Panc1 (cell line): ENCODE data around the gene HOXA7.

Experiments used
- POLR2AphosphoS5 ChIP-seq: IDR thresholded peaks from 2 replicates; pipeline ENCODE4 v1.6.1; 2012; ENCODE audit warnings: mild to moderate bottlenecking, low read depth, low read length, moderate library complexity
- TF ChIP-seq, protein P1 (sequence below): fragments of 450-650 bp; IDR thresholded peaks from 2 replicates; pipeline ENCODE4 v1.5.1; 2017; ENCODE audit warnings: mild to moderate bottlenecking
- TF ChIP-seq, protein P2 (sequence below), 2 experiments: IDR thresholded peaks; 2 replicates each; pipeline ENCODE4 v1.6.1; 2011 to 2012; ENCODE audit warnings: low read depth in 2 of 2, control low read depth in 1 of 2, low read length in 1 of 2, mild to moderate bottlenecking in 1 of 2, moderate library complexity in 1 of 2; ENCODE audit not compliant: insufficient read depth in 1 of 2

DNA sequence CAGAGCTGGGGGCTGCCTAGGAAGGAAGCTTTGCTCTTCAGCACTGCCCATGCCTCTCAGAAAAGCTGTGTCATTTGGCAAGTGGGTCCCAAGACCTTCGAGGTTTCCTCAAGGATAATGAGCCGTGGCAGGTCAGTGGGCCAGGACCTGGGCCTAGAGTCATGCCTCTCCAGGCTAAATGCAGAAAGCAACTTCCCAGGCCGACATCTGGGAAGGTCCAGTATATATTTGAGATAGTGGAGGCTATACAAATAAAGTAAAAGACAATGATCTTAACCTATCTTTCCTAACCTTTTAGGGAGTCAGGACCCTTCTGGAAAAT, 20.0 kb upstream of the HOXA7 start:
- TF ChIP-seq, protein P1, sequence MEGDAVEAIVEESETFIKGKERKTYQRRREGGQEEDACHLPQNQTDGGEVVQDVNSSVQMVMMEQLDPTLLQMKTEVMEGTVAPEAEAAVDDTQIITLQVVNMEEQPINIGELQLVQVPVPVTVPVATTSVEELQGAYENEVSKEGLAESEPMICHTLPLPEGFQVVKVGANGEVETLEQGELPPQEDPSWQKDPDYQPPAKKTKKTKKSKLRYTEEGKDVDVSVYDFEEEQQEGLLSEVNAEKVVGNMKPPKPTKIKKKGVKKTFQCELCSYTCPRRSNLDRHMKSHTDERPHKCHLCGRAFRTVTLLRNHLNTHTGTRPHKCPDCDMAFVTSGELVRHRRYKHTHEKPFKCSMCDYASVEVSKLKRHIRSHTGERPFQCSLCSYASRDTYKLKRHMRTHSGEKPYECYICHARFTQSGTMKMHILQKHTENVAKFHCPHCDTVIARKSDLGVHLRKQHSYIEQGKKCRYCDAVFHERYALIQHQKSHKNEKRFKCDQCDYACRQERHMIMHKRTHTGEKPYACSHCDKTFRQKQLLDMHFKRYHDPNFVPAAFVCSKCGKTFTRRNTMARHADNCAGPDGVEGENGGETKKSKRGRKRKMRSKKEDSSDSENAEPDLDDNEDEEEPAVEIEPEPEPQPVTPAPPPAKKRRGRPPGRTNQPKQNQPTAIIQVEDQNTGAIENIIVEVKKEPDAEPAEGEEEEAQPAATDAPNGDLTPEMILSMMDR = no peak
- TF ChIP-seq POLR2AphosphoS5 = no peak
- TF ChIP-seq, protein P2, sequence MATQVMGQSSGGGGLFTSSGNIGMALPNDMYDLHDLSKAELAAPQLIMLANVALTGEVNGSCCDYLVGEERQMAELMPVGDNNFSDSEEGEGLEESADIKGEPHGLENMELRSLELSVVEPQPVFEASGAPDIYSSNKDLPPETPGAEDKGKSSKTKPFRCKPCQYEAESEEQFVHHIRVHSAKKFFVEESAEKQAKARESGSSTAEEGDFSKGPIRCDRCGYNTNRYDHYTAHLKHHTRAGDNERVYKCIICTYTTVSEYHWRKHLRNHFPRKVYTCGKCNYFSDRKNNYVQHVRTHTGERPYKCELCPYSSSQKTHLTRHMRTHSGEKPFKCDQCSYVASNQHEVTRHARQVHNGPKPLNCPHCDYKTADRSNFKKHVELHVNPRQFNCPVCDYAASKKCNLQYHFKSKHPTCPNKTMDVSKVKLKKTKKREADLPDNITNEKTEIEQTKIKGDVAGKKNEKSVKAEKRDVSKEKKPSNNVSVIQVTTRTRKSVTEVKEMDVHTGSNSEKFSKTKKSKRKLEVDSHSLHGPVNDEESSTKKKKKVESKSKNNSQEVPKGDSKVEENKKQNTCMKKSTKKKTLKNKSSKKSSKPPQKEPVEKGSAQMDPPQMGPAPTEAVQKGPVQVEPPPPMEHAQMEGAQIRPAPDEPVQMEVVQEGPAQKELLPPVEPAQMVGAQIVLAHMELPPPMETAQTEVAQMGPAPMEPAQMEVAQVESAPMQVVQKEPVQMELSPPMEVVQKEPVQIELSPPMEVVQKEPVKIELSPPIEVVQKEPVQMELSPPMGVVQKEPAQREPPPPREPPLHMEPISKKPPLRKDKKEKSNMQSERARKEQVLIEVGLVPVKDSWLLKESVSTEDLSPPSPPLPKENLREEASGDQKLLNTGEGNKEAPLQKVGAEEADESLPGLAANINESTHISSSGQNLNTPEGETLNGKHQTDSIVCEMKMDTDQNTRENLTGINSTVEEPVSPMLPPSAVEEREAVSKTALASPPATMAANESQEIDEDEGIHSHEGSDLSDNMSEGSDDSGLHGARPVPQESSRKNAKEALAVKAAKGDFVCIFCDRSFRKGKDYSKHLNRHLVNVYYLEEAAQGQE (IDR thresholded peaks at IDR 0.05; ENCODE audit: insufficient read depth in 1 of 2, low read depth in 2 of 2, low read length in 1 of 2) = no peak
